ENCODE data around the gene ARSG.

ARSG gene

GRCh38 chr17:68297195-68297594 lies 5.9 kb downstream of the ARSG start:
- Histone ChIP-seq H3K4me1 (no peaks in the 10 kb centered on the region), H3K4me3 (ENCODE audit: low read depth, low read length) (no peak overlapping the region), H3K36me3 (no peaks in the 10 kb centered on the region), H3K9me3 (no peaks in the 10 kb centered on the region), H3K27me3 (no peaks in the 10 kb centered on the region)
- no peak for DNase-seq
- no peak for TF ChIP-seq CTCF (IDR thresholded peaks at IDR 0.05; ENCODE audit: low read depth, low read length)

DNA sequence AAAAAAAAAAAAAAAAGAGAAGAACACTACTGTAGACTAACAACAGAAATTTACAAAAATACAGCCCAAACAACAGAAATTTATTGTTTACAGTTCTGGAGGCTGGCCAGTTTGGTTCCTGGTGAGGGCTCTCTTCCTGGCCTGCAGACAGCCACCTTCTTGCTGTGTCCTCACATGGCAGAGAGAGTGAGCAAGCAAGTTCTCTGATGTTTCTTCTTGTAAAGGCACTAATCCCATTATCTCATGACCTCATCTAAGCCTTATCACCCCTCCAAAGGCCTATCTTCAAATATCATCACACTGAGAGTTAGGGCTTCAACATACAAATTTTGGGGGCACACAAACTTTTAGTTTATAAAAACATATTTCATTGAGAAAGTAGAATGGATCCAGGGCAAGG lies 7.3 kb downstream of the ARSG start:
- TF ChIP-seq CTCF (IDR thresholded peaks at IDR 0.05; ENCODE audit: low read depth, low read length), result no peak
- H3K27me3 ChIP-seq, result no peaks in the 10 kb centered on the region
- no peaks in the 10 kb centered on the region for H3K36me3 ChIP-seq
- no peak for DNase-seq
- no peak overlapping the region for H3K4me3 ChIP-seq (ENCODE audit: low read depth, low read length)
- no peaks in the 10 kb centered on the region for H3K4me1 ChIP-seq
- H3K9me3 ChIP-seq, result no peaks in the 10 kb centered on the region

DNA sequence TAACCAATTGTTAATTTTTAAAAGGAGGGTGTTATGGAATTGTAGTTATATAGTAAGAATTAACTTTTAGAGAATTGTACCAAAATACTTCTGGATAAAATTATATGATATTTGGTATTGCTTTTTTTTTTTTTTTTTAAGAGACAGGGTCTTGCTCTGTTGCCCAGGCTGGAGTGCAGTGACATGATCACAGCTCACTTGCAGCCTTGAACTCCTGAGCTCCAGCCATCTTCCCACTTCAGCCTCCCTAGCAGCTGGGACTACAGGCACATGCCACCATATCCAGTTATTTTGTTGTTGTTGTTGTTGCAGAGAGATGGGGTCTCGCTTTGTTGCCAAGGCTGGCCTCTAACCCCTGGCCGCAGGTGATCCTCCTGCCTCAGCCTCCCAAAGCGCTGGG lies 8.5 kb downstream of the ARSG start:
- no peaks in the 10 kb centered on the region for H3K27me3 ChIP-seq
- no peaks in the 10 kb centered on the region for H3K4me1 ChIP-seq
- H3K4me3 ChIP-seq (ENCODE audit: low read depth, low read length), result no peak overlapping the region
- TF ChIP-seq CTCF (IDR thresholded peaks at IDR 0.05; ENCODE audit: low read depth, low read length), result no peak
- H3K36me3 ChIP-seq, result no peaks in the 10 kb centered on the region
- H3K9me3 ChIP-seq, result no peaks in the 10 kb centered on the region
- DNase-seq, result no peak

DNA sequence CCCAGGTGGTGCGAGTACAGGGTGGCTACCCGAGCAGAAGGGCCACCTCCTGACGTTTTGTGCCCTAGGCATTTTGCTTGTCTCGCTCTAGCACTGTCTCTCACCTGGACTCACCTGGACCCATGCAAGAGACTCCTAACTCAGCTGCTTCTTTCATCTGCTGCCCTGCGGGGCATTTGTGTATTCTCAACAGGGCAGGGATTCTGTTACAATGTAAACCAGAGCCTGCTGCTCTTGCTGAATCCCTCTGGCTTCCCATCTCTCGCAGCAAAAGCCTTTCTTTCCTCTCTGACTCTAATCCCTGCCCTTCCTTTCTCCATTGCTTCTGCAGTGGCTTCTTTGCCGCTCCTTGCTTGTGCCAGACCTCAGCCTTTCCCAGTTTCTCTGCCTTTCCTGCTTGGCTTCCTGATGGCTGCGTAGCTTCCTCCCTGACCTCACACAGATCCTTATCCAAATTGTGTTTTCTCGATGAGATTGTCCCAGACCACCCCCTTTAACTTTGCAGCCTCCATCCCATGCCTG lies 10.2 kb downstream of the ARSG start:
- Histone ChIP-seq H3K4me1 (no peaks in the 10 kb centered on the region), H3K27me3 (no peaks in the 10 kb centered on the region), H3K4me3 (ENCODE audit: low read depth, low read length) (no peak overlapping the region), H3K9me3 (no peaks in the 10 kb centered on the region), H3K36me3 (no peaks in the 10 kb centered on the region)
- TF ChIP-seq CTCF (IDR thresholded peaks at IDR 0.05; ENCODE audit: low read depth, low read length), result no peak
- DNase-seq, result no peak

- H3K4me3 ChIP-seq (ENCODE audit: low read depth, low read length), result no peak overlapping the region
- no peak for TF ChIP-seq CTCF (IDR thresholded peaks at IDR 0.05; ENCODE audit: low read depth, low read length)
- no peak for DNase-seq
Measured at GRCh38 chr17:68302066-68302564, 10.8 kb downstream of the ARSG start.

DNA sequence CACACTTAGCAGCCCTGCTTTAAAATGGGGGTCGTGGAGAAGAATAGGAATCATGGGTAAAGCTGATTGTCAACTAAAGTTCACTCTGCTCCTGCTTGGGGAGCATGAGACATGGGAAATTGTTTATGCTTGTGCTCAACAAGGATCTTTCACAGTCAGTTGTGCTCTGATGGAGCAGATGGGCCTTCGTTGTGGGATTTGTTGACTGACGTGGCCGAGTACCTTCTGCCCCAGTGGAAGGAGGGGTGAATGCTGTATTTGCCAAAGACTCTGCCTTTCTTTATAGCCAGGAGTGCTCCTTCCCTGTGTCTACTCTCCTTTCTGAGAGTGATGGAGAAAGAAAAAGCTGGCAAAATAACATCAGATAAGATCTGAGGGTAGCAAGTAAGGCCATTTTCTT lies 11.4 kb downstream of the ARSG start:
- Histone ChIP-seq H3K36me3 (peaks cover 4% of the 10 kb centered on the region), H3K27me3 (no peaks in the 10 kb centered on the region), H3K4me1 (no peaks in the 10 kb centered on the region), H3K4me3 (ENCODE audit: low read depth, low read length) (no peak overlapping the region), H3K9me3 (no peaks in the 10 kb centered on the region)
- TF ChIP-seq CTCF (IDR thresholded peaks at IDR 0.05; ENCODE audit: low read depth, low read length), result no peak
- no peak for DNase-seq

More at GRCh38 chr17:68302066-68302564, 10.8 kb downstream of the ARSG start:
- Histone ChIP-seq H3K4me1 (no peaks in the 10 kb centered on the region), H3K9me3 (no peaks in the 10 kb centered on the region), H3K36me3 (peaks cover 2% of the 10 kb centered on the region), H3K27me3 (no peaks in the 10 kb centered on the region)
